ENCODE measurements around the gene MTMR3.

DNA sequence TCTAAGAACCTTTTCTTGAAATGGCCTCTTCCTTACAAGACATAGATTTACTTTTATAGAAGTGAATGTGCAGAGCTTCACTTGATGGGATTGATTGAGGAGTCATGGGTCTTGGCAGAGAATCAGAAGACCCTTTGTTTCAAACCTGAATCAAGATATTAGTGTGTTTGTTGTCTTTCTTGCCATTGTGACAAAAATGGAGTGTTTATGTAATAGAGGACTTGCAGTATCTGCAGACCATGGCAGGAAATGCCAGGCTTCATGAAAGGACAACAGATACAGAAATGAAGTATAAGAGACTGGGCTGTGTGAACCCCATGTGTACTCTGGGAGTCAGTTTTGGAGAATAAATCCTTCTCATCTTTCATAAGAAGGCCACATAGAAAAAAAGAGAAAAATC is 124.4 kb downstream of the MTMR3 start:
- TF ChIP-seq, protein P1, sequence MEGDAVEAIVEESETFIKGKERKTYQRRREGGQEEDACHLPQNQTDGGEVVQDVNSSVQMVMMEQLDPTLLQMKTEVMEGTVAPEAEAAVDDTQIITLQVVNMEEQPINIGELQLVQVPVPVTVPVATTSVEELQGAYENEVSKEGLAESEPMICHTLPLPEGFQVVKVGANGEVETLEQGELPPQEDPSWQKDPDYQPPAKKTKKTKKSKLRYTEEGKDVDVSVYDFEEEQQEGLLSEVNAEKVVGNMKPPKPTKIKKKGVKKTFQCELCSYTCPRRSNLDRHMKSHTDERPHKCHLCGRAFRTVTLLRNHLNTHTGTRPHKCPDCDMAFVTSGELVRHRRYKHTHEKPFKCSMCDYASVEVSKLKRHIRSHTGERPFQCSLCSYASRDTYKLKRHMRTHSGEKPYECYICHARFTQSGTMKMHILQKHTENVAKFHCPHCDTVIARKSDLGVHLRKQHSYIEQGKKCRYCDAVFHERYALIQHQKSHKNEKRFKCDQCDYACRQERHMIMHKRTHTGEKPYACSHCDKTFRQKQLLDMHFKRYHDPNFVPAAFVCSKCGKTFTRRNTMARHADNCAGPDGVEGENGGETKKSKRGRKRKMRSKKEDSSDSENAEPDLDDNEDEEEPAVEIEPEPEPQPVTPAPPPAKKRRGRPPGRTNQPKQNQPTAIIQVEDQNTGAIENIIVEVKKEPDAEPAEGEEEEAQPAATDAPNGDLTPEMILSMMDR (IDR thresholded peaks at IDR 0.05) = no peak
- no peak for TF ChIP-seq TCF7L2 (IDR thresholded peaks at IDR 0.05; ENCODE audit: low read depth, low read length)

Data from Panc1 (cell line).